K562 (cell line): Measurements from ENCODE around the gene SPINT1. TPM values are rescaled to one million over a fixed set of nuclear protein-coding genes. Genes with fewer than 3 reads are reported as not detected.

Experiments
- ATAC-seq: fragments of 200-7000 bp; cut with Tn5 transposase; 3 replicates; pipeline ENCODE4 v1.9.1; 2020; ENCODE audit warnings: moderate library complexity
- BruUV-seq: library from RNA; stranded (reverse); fragments of 400-500 nt; replicated peaks from 2 replicates; lab custom pipeline; 2021; lab: Mats Ljungman, UMichigan
- CTCF ChIA-PET: fragments of 300-600 bp; formaldehyde crosslinking; extraction: SDS; loops from one replicate; lab custom pipeline; 2021; ENCODE audit warnings: low intra/inter-chr PET ratio; lab: Yijun Ruan, JAX
- POLR2A ChIA-PET: fragments of 300-600, 350-650 bp; sonication (Branson Sonifier 250); formaldehyde crosslinking; extraction: SDS; loops from one replicate; lab custom pipeline; 2021; ENCODE audit warnings: antibody characterized with exemption, inconsistent platforms; lab: Yijun Ruan, JAX
- DNase-seq, 4 experiments: peaks; one replicate each; pipeline versions ENCODE4 v3.0.0 to v3.0.0-alpha.2; 2011 to 2018; ENCODE audit warnings: low spot score in 3 of 4, mixed read lengths in 3 of 4; ENCODE audit errors: extremely low read depth in 1 of 4
- FAIRE-seq: peaks from 2 replicates; lab custom pipeline; 2011; peaks lifted over from hg19 to GRCh38; lab: Jason Lieb, UNC
- H2AFZ ChIP-seq: 2 replicates; pipeline ENCODE4 v1.6.0; 2011; ENCODE audit warnings: low read depth, low read length, control low read depth, inconsistent platforms
- H3K27ac ChIP-seq: fragments of 200-600 bp; 3 replicates; pipeline ENCODE4 v1.8.0; 2011; ENCODE audit warnings: low read depth, mild to moderate bottlenecking, control low read depth, inconsistent platforms, low read length, moderate library complexity, mixed read lengths; ENCODE audit errors: extremely low read depth
- H3K27me3 ChIP-seq, 2 experiments: fragments of 300-600 bp in 1 of 2; 2 replicates in 1 of 2; 3 replicates in 1 of 2; pipeline versions ENCODE4 v1.6.0 to v1.8.0; 2011; ENCODE audit warnings: inconsistent platforms in 2 of 2, low read length in 2 of 2, mild to moderate bottlenecking in 1 of 2, mixed read lengths in 1 of 2, moderate library complexity in 1 of 2; ENCODE audit not compliant: control insufficient read depth in 2 of 2, insufficient read depth in 2 of 2
- H3K36me3 ChIP-seq: fragments of 300-600 bp; 3 replicates; pipeline ENCODE4 v1.8.0; 2011; ENCODE audit warnings: mild to moderate bottlenecking, low read length, inconsistent platforms; ENCODE audit not compliant: control insufficient read depth, insufficient read depth
- H3K4me1 ChIP-seq, 2 experiments: fragments of 200-600 bp in 1 of 2; replicated peaks in 1 of 2; 2 replicates in 1 of 2; 3 replicates in 1 of 2; pipeline versions ENCODE4 v1.5.1 to v1.8.0; 2011; ENCODE audit warnings: inconsistent platforms in 2 of 2, low read length in 2 of 2, mild to moderate bottlenecking in 1 of 2, mixed read lengths in 1 of 2, moderate library complexity in 1 of 2; ENCODE audit not compliant: control insufficient read depth in 2 of 2, insufficient read depth in 2 of 2
- H3K4me2 ChIP-seq: 2 replicates; pipeline ENCODE4 v1.6.1; 2011; ENCODE audit warnings: low read length, control low read depth, inconsistent platforms, mixed read lengths; ENCODE audit not compliant: insufficient read depth
- H3K4me3 ChIP-seq: fragments of 200-600 bp; sonication (generic), shearing (Covaris generic); 2 replicates; pipeline ENCODE4 v1.5.1; 2016; ENCODE audit warnings: control low read depth, inconsistent platforms
- H3K79me2 ChIP-seq: fragments of 200-600 bp; 3 replicates; pipeline ENCODE4 v1.8.0; 2011; ENCODE audit warnings: low read length, inconsistent platforms; ENCODE audit not compliant: control insufficient read depth, insufficient read depth
- H3K9ac ChIP-seq, 2 experiments: 2 replicates each; pipeline versions ENCODE4 v1.6.0 to v1.6.1; 2011; ENCODE audit warnings: low read depth in 2 of 2, low read length in 2 of 2, control low read depth in 1 of 2, inconsistent platforms in 1 of 2, mild to moderate bottlenecking in 1 of 2, mixed read lengths in 1 of 2; ENCODE audit not compliant: insufficient read depth in 1 of 2
- H3K9me1 ChIP-seq: one replicate; pipeline ENCODE4 v1.6.0; 2011; ENCODE audit warnings: inconsistent platforms, mild to moderate bottlenecking, low read length, moderate library complexity; ENCODE audit not compliant: control insufficient read depth, insufficient read depth
- H3K9me3 ChIP-seq: replicated peaks from 2 replicates; pipeline ENCODE4 v1.5.1; 2011; ENCODE audit warnings: low read depth, low read length, inconsistent platforms; ENCODE audit not compliant: control insufficient read depth, insufficient read depth
- H4K20me1 ChIP-seq: replicated peaks from 2 replicates; pipeline ENCODE4 v1.6.1; 2011; ENCODE audit warnings: low read length, inconsistent platforms, mixed read lengths; ENCODE audit not compliant: control insufficient read depth, insufficient read depth
- CAMTA2 ChIP-seq: fragments of 250-450 bp; sonication (Bioruptor Pico); conservative IDR thresholded peaks from 2 replicates; pipeline ENCODE4 v1.5.1; 2022
- CC2D1A ChIP-seq: fragments of 450-650 bp; IDR thresholded peaks from 2 replicates; pipeline ENCODE4 v1.6.1; 2017; ENCODE audit warnings: mild to moderate bottlenecking
- E2F3 ChIP-seq: fragments of 250-450 bp; sonication (Bioruptor Pico); IDR thresholded peaks from 2 replicates; pipeline ENCODE4 v1.4.0; 2020; ENCODE audit warnings: mild to moderate bottlenecking
- ELF2 ChIP-seq: fragments of 250-450 bp; sonication (Bioruptor Pico); IDR thresholded peaks from 2 replicates; pipeline ENCODE4 v1.5.0; 2021; ENCODE audit warnings: mild to moderate bottlenecking
- HDAC2 ChIP-seq: fragments of 450-650 bp; IDR thresholded peaks from 2 replicates; pipeline ENCODE4 v1.6.1; 2016; ENCODE audit warnings: mild to moderate bottlenecking
- HMG20A ChIP-seq: fragments of 450-650 bp; formaldehyde crosslinking; conservative IDR thresholded peaks from 2 replicates; pipeline ENCODE4 v1.4.0; 2020; ENCODE audit warnings: mild to moderate bottlenecking, mixed read lengths
- MAFG ChIP-seq: fragments of 450-650 bp; conservative IDR thresholded peaks from 2 replicates; pipeline ENCODE4 v1.6.1; 2016; ENCODE audit warnings: missing genetic modification characterization, missing compliant biosample characterization
- MAZ ChIP-seq, 2 experiments: fragments of 450-650 bp in 1 of 2; sonication (generic) in 1 of 2; formaldehyde crosslinking; IDR thresholded peaks in 1 of 2; conservative IDR thresholded peaks in 1 of 2; 2 replicates each; pipeline versions ENCODE4 v1.4.0 to v1.5.0; 2020; ENCODE audit warnings: mild to moderate bottlenecking in 1 of 2, missing genetic modification reagents in 1 of 2
- MEF2A ChIP-seq: IDR thresholded peaks from 2 replicates; pipeline ENCODE4 v1.6.1; 2011; ENCODE audit warnings: low read depth, mild to moderate bottlenecking, low read length, moderate library complexity; ENCODE audit not compliant: control insufficient read depth
- NR2C1 ChIP-seq, 2 experiments: fragments of 450-650 bp; IDR thresholded peaks; 2 replicates each; pipeline ENCODE4 v1.6.1; 2017; ENCODE audit warnings: mild to moderate bottlenecking in 2 of 2, antibody characterized with exemption in 1 of 2, inconsistent platforms in 1 of 2, missing compliant biosample characterization in 1 of 2, missing genetic modification characterization in 1 of 2
- PKNOX1 ChIP-seq: fragments of 450-650 bp; IDR thresholded peaks from 2 replicates; pipeline ENCODE4 v1.6.1; 2016
- RB1 ChIP-seq: fragments of 450-650 bp; IDR thresholded peaks from 2 replicates; pipeline ENCODE4 v1.6.1; 2017; ENCODE audit warnings: low read depth, mild to moderate bottlenecking
- SMARCB1 ChIP-seq: IDR thresholded peaks from 2 replicates; pipeline ENCODE4 v1.6.1; 2011; ENCODE audit warnings: improper control_type of control experiment, low read depth; ENCODE audit not compliant: insufficient read length
- TEAD1 ChIP-seq, 2 experiments: fragments of 450-650 bp in 1 of 2; sonication (generic) in 1 of 2; formaldehyde crosslinking; IDR thresholded peaks; 2 replicates each; pipeline versions ENCODE4 v1.4.0 to v1.8.0; 2020 to 2022; ENCODE audit warnings: mild to moderate bottlenecking in 2 of 2, missing genetic modification reagents in 1 of 2
- ZNF224 ChIP-seq: sonication (generic); formaldehyde crosslinking; IDR thresholded peaks from 2 replicates; pipeline ENCODE4 v1.8.0; 2022; ENCODE audit warnings: mild to moderate bottlenecking, missing genetic modification reagents
- ZNF57 ChIP-seq: fragments of 450-650 bp; formaldehyde crosslinking; IDR thresholded peaks from 2 replicates; pipeline ENCODE4 v1.4.0; 2020; ENCODE audit warnings: mild to moderate bottlenecking, moderate library complexity
- WGBS: fragments of 100-300 bp; shearing (Covaris generic); methylation state at CpG from one replicate; pipeline ENCODE4 v1.1.6; 2016; ENCODE audit warnings: low coverage, mixed read lengths; ENCODE audit not compliant: insufficient coverage; ENCODE audit errors: missing lambda C conversion rate; 5-methylcytosine and 5-hydroxymethylcytosine counted together
- in situ Hi-C: fragments of 300-500 bp; cut with MboI; formaldehyde crosslinking; loops from 4 replicates; pipeline ENCODE4 v1.15.0; 2018; ENCODE audit warnings: inconsistent platforms, mixed read lengths
- intact Hi-C: fragments of 100-400 bp; cut with micrococcal nuclease; formaldehyde crosslinking; loops from 2 replicates; pipeline ENCODE4 v1.14.2; 2022
- polyA plus RNA-seq, 8 experiments: library from polyadenylated mRNA; depleted of rRNA in 4 of 8; stranded (reverse) in 5 of 8; unstranded in 3 of 8; fragments of >200 nt; fragmentation: Nextera tagmentation in 2 of 8; fragmentation: Illumina TruSeq in 1 of 8; extraction: Ambion mirVana in 2 of 8; extraction: Trizol in 1 of 8; gene quantifications; 2 replicates each; pipeline versions ENCODE4 v1.2.1 to v1.2.3, GENCODE V29; 2011 to 2014; ENCODE audit warnings: inconsistent platforms in 1 of 8, missing spikeins in 1 of 8
- total RNA-seq, 7 experiments: library from RNA; depleted of rRNA in 6 of 7; stranded (reverse); fragments of >200 nt in 6 of 7; fragmentation: Illumina TruSeq in 2 of 7; extraction: Trizol in 2 of 7; gene quantifications; 2 replicates each; pipeline versions ENCODE4 v1.2.1 to v1.2.3, GENCODE V29; 2011 to 2021; ENCODE audit warnings: low replicate concordance in 1 of 7

The SPINT1 gene
- total and polyA plus RNA-seq, 9 of the 15 experiments (the other 6 are each of a cell fraction or from before 2014, with no cell fraction given), result 0.78 to 4.5 (median 1.5) TPM

DNA sequence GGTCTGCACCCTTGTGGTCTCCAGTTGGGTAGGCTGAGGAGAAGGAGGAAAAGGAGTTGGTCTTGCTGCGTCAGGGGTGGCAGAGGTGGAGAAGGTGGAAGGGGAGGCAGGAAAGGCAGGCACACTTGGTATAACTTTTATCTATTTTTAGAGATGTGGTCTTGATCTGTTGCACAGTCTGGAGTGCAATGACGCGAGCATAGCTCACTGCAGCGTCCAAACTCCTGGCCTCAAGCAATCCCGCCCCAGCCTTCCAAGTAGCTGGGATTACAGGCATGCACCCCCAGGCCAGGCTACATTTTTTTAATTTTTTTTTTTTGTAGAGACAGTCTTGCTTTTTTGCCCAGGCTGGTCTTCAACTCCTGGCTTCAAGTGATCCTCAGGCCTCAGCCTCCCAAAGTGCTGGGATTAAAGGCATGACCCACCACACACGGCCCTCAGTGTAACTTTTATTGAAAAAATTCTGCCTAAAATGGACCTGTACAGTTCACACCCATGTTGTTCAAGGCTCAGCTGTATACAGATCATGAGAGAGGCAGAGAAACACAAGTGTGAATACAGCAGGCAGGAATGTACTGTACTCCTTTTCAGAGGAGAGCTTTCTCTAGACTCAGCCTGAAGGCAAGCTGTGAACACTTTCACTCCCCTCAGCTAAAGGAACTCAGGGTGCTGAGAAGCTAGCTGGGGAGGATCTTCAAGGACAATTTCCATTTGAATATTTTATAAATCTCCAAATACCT lies 32.3 kb downstream of the SPINT1 start:
- no peaks in the 10 kb centered on the region for H3K9me3 ChIP-seq
- H3K36me3 ChIP-seq, result no peaks in the 10 kb centered on the region
- H3K79me2 ChIP-seq, result no peaks in the 10 kb centered on the region
- ChIA-PET CTCF (no interaction called here), POLR2A (interaction anchor here (0.6 to 1.4 kb wide), 5 partner anchors 11 to 439 kb away, joined by 3 read pairs; no protein-coding TSS in a partner anchor)
- ATAC-seq (no peak), FAIRE-seq (no peak), DNase-seq (no peak)
- H3K4me1 ChIP-seq, result peaks cover 20 to 24% of the 10 kb centered on the region in 2 experiments; a peak in 4 of 5 replicates
- in situ Hi-C loops (no loop called here), intact Hi-C loops (no loop called here)
- 53% methylated on average over 6 of the region's 6 CpGs for WGBS
- H3K9ac ChIP-seq, result no peak overlapping the region
- no TSS peak for BruUV-seq
- no peak overlapping the region for H2AFZ ChIP-seq
- no peaks in the 10 kb centered on the region for H3K27me3 ChIP-seq
- TF ChIP-seq MAFG (tag) (no peak), NR2C1 (IDR thresholded peaks at IDR 0.05) (no peak), NR2C1 (tag; IDR thresholded peaks at IDR 0.05) (no peak), MEF2A (no peak), HDAC2 (no peak)
- H3K4me3 ChIP-seq, result no peak overlapping the region
- H3K4me2 ChIP-seq, result no peak overlapping the region
- no peaks in the 10 kb centered on the region for H4K20me1 ChIP-seq
- no peak overlapping the region for H3K27ac ChIP-seq
- no peaks in the 10 kb centered on the region for H3K9me1 ChIP-seq

GRCh38 chr15:40877694-40878093 lies 33.8 kb downstream of the SPINT1 start:
- 0% methylated on average over 2 of the region's 2 CpGs for WGBS
- H3K36me3 ChIP-seq, result no peaks in the 10 kb centered on the region
- no TSS peak for BruUV-seq
- H3K27me3 ChIP-seq, result no peaks in the 10 kb centered on the region
- H3K4me1 ChIP-seq, result peaks cover 16 to 20% of the 10 kb centered on the region in 2 experiments; a peak in 4 of 5 replicates
- H3K4me2 ChIP-seq, result no peak overlapping the region
- intact Hi-C loops, result no loop called here
- no peak overlapping the region for H2AFZ ChIP-seq
- no peaks in the 10 kb centered on the region for H3K9me3 ChIP-seq
- H3K9ac ChIP-seq, result no peak overlapping the region
- no peaks in the 10 kb centered on the region for H3K9me1 ChIP-seq
- FAIRE-seq (no peak), DNase-seq (no peak), ATAC-seq (no peak)
- ChIA-PET CTCF (interaction anchor here (1.3 kb wide), 1 partner anchor 19 kb away, joined by 4 read pairs; no protein-coding TSS in a partner anchor), POLR2A (interaction anchor here (1.4 kb wide), 1 partner anchor 19 kb away, joined by 7 read pairs; no protein-coding TSS in a partner anchor)
- H4K20me1 ChIP-seq, result no peaks in the 10 kb centered on the region
- H3K79me2 ChIP-seq, result no peaks in the 10 kb centered on the region
- H3K4me3 ChIP-seq, result no peak overlapping the region
- in situ Hi-C loops, result no loop called here
- H3K27ac ChIP-seq, result no peak overlapping the region
- no peak for TF ChIP-seq CAMTA2 (CRISPR knock-in tag)
- TF ChIP-seq SMARCB1, result no peak
- TF ChIP-seq MAZ (CRISPR knock-in tag; conservative IDR thresholded peaks at IDR 0.05 in 1 of 2, IDR thresholded peaks at IDR 0.05 in 1 of 2), result no peak
- no peak for TF ChIP-seq RB1
- no peak for TF ChIP-seq ZNF57 (CRISPR knock-in tag)
- TF ChIP-seq ZNF224 (CRISPR knock-in tag), result no peak
- TF ChIP-seq PKNOX1, result no peak
- no peak for TF ChIP-seq CC2D1A
- TF ChIP-seq HMG20A (CRISPR knock-in tag), result no peak
- no peak for TF ChIP-seq E2F3
- no peak for TF ChIP-seq TEAD1 (CRISPR knock-in tag; IDR thresholded peaks at IDR 0.05)
- no peak for TF ChIP-seq ELF2 (CRISPR knock-in tag)
